ENCODE results near the gene NOXA1. TPM values are rescaled to one million over a fixed set of nuclear protein-coding genes. Genes with fewer than 3 reads are reported as not detected.

Gene NOXA1
- total and polyA plus RNA-seq, 2 of the 8 experiments (the other 6 are each of a cell fraction or from before 2014, with no cell fraction given) = 0.34 to 0.91 TPM

- peaks cover 0 to 5% of the 10 kb centered on the region in 2 experiments; a peak in 1 of 4 replicates for H3K79me2 ChIP-seq (ENCODE audit: control insufficient read depth in 1 of 2, insufficient read depth in 2 of 2, low read length in 2 of 2)
- DNase-seq (ENCODE audit: low read depth in 1 of 2, low spot score in 2 of 2) (no peak), FAIRE-seq (no peak)
- no peak overlapping the region for H3K56ac ChIP-seq (replicated peaks; ENCODE audit: insufficient read length, low read depth, low read length)
- H2AK5ac ChIP-seq (ENCODE audit: low read depth, low read length) = no peak overlapping the region
- no peaks in the 10 kb centered on the region for H3K36me3 ChIP-seq (ENCODE audit: control insufficient read depth in 2 of 4, insufficient read depth in 4 of 4, low read length in 3 of 4)
- 25% methylated on average over 44 of the region's 77 CpGs; no CpG with 5 or more reads in 1 of the 2 experiments for WGBS, 2 experiments (ENCODE audit: extremely low coverage in 1 of 2, insufficient coverage in 1 of 2, insufficient read length in 1 of 2, insufficient replicate concordance in 2 of 2, low coverage in 1 of 2, low lambda C conversion rate in 2 of 2, missing lambda C conversion rate in 1 of 2)
- no peak overlapping the region for H3K23ac ChIP-seq (ENCODE audit: insufficient read length)
- H3K79me1 ChIP-seq (ENCODE audit: low read depth, low read length) = no peaks in the 10 kb centered on the region
- H3K18ac ChIP-seq (ENCODE audit: extremely low read depth, low read length) = peak overlapping the region; percentile 19
- peak overlapping the region; percentile 24 to 84 (median 32) for H3K4me3 ChIP-seq (ENCODE audit: extremely low read depth in 1 of 4, insufficient read depth in 2 of 4, low read depth in 3 of 4, low read length in 4 of 4)
- H3K4me2 ChIP-seq (ENCODE audit: insufficient read depth in 1 of 2, low read depth in 2 of 2, low read length in 2 of 2) = peak overlapping the region; percentile 62 to 74
- H2BK120ac ChIP-seq (replicated peaks; ENCODE audit: low read depth, low read length) = no peak overlapping the region
- no peak overlapping the region for H2BK20ac ChIP-seq (ENCODE audit: low read length)
- H3K23me2 ChIP-seq (ENCODE audit: low read depth, low read length) = peaks cover 9% of the 10 kb centered on the region; the same call in 1 of the 2 replicates
- no peak overlapping the region for H3K14ac ChIP-seq (ENCODE audit: insufficient read length)
- no peak overlapping the region for H4K5ac ChIP-seq (ENCODE audit: insufficient read length, low read depth, low read length)
- H3K4me1 ChIP-seq (replicated peaks in 1 of 4; ENCODE audit: control insufficient read depth in 3 of 4, insufficient read depth in 4 of 4, low read length in 3 of 4) = peaks cover 0 to 2% (median 0%) of the 10 kb centered on the region in 4 experiments; a peak in 1 of 7 replicates
- H4K91ac ChIP-seq (replicated peaks; ENCODE audit: insufficient read length, low read length) = no peak overlapping the region
- TF ChIP-seq KDM5A (IDR thresholded peaks at IDR 0.05; ENCODE audit: low read length) (no peak), BACH1 (IDR thresholded peaks at IDR 0.05; ENCODE audit: low read length) (no peak), KDM4A (IDR thresholded peaks at IDR 0.05; ENCODE audit: low read depth, low read length, severe bottlenecking) (peak; percentile 28), GABPA (IDR thresholded peaks at IDR 0.05; ENCODE audit: borderline replicate concordance, insufficient read depth, low read length) (peak; percentile 40), ATF3 (IDR thresholded peaks at IDR 0.05; ENCODE audit: insufficient read depth, low read depth, low read length) (no peak), CEBPB (IDR thresholded peaks at IDR 0.05; ENCODE audit: low read depth, low read length) (no peak), POLR2A (IDR thresholded peaks at IDR 0.05; ENCODE audit: control extremely low read depth in 1 of 2, low read depth in 2 of 2, low read length in 2 of 2) (no peak), TAF7 (optimal IDR thresholded peaks at IDR 0.05; ENCODE audit: borderline replicate concordance, low read depth, low read length) (no peak)
- H3K9me3 ChIP-seq (ENCODE audit: insufficient read depth in 2 of 2, low read depth in 1 of 2, low read length in 1 of 2) = no peaks in the 10 kb centered on the region
- H2BK15ac ChIP-seq (ENCODE audit: low read length) = no peak overlapping the region
- no peak overlapping the region for H2BK5ac ChIP-seq (ENCODE audit: low read depth, low read length)
- H4K20me1 ChIP-seq (replicated peaks in 1 of 2; ENCODE audit: control insufficient read depth in 1 of 2, insufficient read depth in 2 of 2, low read length in 2 of 2) = peaks cover 0 to 1% of the 10 kb centered on the region in 2 experiments
- no peak overlapping the region for H3K4ac ChIP-seq (replicated peaks; ENCODE audit: insufficient read length, low read depth, low read length)
- peaks cover 0 to 13% (median 2%) of the 10 kb centered on the region in 4 experiments; a peak in 4 of 7 replicates for H3K27me3 ChIP-seq (replicated peaks in 1 of 4; ENCODE audit: control insufficient read depth in 3 of 4, extremely low read depth in 1 of 4, insufficient read depth in 3 of 4, low read length in 3 of 4)
- ChIA-PET CTCF (ENCODE audit: partially characterized antibody) (interaction anchor here (0.6 to 2.4 kb wide), 13 partner anchors 8 to 759 kb away, joined by 3 to 8 read pairs (median 3); partner anchors contain the start of gene TOR4A), POLR2A (ENCODE audit: partially characterized antibody) (interaction anchor here (0.6 to 2.1 kb wide), 11 partner anchors 9 to 292 kb away, joined by 3 to 11 read pairs (median 4); partner anchors contain the start of gene ENTPD8)
- H3K9ac ChIP-seq (replicated peaks in 1 of 4; ENCODE audit: extremely low read depth in 1 of 4, low read depth in 3 of 4, low read length in 3 of 4) = no peak overlapping the region
- H4K8ac ChIP-seq (ENCODE audit: extremely low read depth, insufficient read depth, low read length) = peak overlapping the region; percentile 93
- no peak overlapping the region for H2BK12ac ChIP-seq (ENCODE audit: low read depth, low read length)
- no peak overlapping the region for H3K27ac ChIP-seq (ENCODE audit: low read depth, low read length)
- no peak overlapping the region; the same call in 1 of the 2 replicates for H2AFZ ChIP-seq (ENCODE audit: low read length)
Measured at GRCh38 chr9:137423514-137424291, 510 bp downstream of the NOXA1 start.
